ENCODE data around the gene CXCR6.

CXCR6 gene

GRCh38 chr3:45969116-45969515 lies 25.9 kb downstream of the CXCR6 start:
- H3K27ac ChIP-seq: peak overlapping the region; percentile 66
- no peak for TF ChIP-seq CTCF (conservative IDR thresholded peaks at IDR 0.05)

GRCh38 chr3:45969953-45970352 lies 26.7 kb downstream of the CXCR6 start:
- TF ChIP-seq CTCF (conservative IDR thresholded peaks at IDR 0.05): no peak
- H3K27ac ChIP-seq: no peak overlapping the region; the same call in 1 of the 2 replicates

GRCh38 chr3:45972534-45973402 lies 29.5 kb downstream of the CXCR6 start:
- no peak for TF ChIP-seq CTCF (conservative IDR thresholded peaks at IDR 0.05)

GRCh38 chr3:45974686-45975085 lies 31.4 kb downstream of the CXCR6 start:
- no peak for TF ChIP-seq CTCF (conservative IDR thresholded peaks at IDR 0.05)
- peak overlapping the region; percentile 92 for H3K27ac ChIP-seq

More at GRCh38 chr3:45972534-45973402, 29.5 kb downstream of the CXCR6 start:
- H3K27ac ChIP-seq: peak overlapping the region; percentile 3; the same call in 1 of the 2 replicates

- no peak for TF ChIP-seq CTCF (conservative IDR thresholded peaks at IDR 0.05)
- peak overlapping the region; percentile 92 for H3K27ac ChIP-seq
These were observed 32.4 kb downstream of the CXCR6 start for GRCh38 chr3:45975686-45976085.

- TF ChIP-seq CTCF (conservative IDR thresholded peaks at IDR 0.05): no peak
- H3K27ac ChIP-seq: peak overlapping the region; percentile 92
These were observed 33.2 kb downstream of the CXCR6 start for GRCh38 chr3:45976191-45977091.

Data from VCaP (cell line).